HuH-7.5 (cell line): Measurements from ENCODE around the gene RASL11B.

Experiments used
- DNase-seq: peaks from one replicate; pipeline ENCODE4 v3.0.0; 2011; ENCODE audit warnings: low spot score

Gene RASL11B

GRCh38 chr4:52874948-52875347 is 12.8 kb downstream of the RASL11B start:
- no peak for DNase-seq

- no peak for DNase-seq
Observed at GRCh38 chr4:52876069-52876468, 14.0 kb downstream of the RASL11B start.

GRCh38 chr4:52877036-52877435 is 14.9 kb downstream of the RASL11B start:
- no peak for DNase-seq

GRCh38 chr4:52877694-52878093 is 15.6 kb downstream of the RASL11B start:
- DNase-seq: no peak

GRCh38 chr4:52879471-52879870 is 17.4 kb downstream of the RASL11B start:
- DNase-seq: no peak

- no peak for DNase-seq
Observed at GRCh38 chr4:52880994-52881393, 18.9 kb downstream of the RASL11B start.

GRCh38 chr4:52883183-52883621 is 21.1 kb downstream of the RASL11B start:
- DNase-seq: no peak

GRCh38 chr4:52883707-52884669 is 21.9 kb downstream of the RASL11B start:
- DNase-seq: no peak

GRCh38 chr4:52884994-52885393 is 22.9 kb downstream of the RASL11B start:
- no peak for DNase-seq

- DNase-seq: no peak
Observed at GRCh38 chr4:52889354-52889753, 27.2 kb downstream of the RASL11B start.

- DNase-seq: no peak
Observed at GRCh38 chr4:52889778-52890520, 27.8 kb downstream of the RASL11B start.

- no peak for DNase-seq
Observed at GRCh38 chr4:52890521-52890791, 28.3 kb downstream of the RASL11B start.

GRCh38 chr4:52891743-52892142 is 29.6 kb downstream of the RASL11B start:
- no peak for DNase-seq

- no peak for DNase-seq
Observed at GRCh38 chr4:52892880-52893279, 30.8 kb downstream of the RASL11B start.

GRCh38 chr4:52894443-52894842 is 32.3 kb downstream of the RASL11B start:
- no peak for DNase-seq

- no peak for DNase-seq
Observed at GRCh38 chr4:52903273-52903672, 41.2 kb downstream of the RASL11B start.

GRCh38 chr4:52904421-52904820 is 42.3 kb downstream of the RASL11B start:
- DNase-seq: no peak

GRCh38 chr4:52907510-52907909 is 45.4 kb downstream of the RASL11B start:
- no peak for DNase-seq

GRCh38 chr4:52910115-52910514 is 48.0 kb downstream of the RASL11B start:
- DNase-seq: no peak

GRCh38 chr4:52911684-52912294 is 49.7 kb downstream of the RASL11B start:
- peak; percentile 73 for DNase-seq

- no peak for DNase-seq
Observed at GRCh38 chr4:52912608-52913007, 50.5 kb downstream of the RASL11B start.

GRCh38 chr4:52914051-52914605 is 52.0 kb downstream of the RASL11B start:
- no peak for DNase-seq

GRCh38 chr4:52915191-52915590 is 53.1 kb downstream of the RASL11B start:
- DNase-seq: no peak
